A549 (cell line): ENCODE measurements around the gene KRTAP10-7. TPM values are rescaled to one million over a fixed set of nuclear protein-coding genes. Genes with fewer than 3 reads are reported as not detected.

Source experiments
- ATAC-seq, 2 experiments: fragments of 200-7000 bp in 1 of 2; fragments of >200 bp in 1 of 2; cut with Nextera tagmentation in 1 of 2; cut with Tn5 transposase in 1 of 2; 3 replicates each; pipeline versions ENCODE4 v1.8.0 to v1.9.1; 2018 to 2020; ENCODE audit warnings: mild to moderate bottlenecking in 1 of 2, moderate library complexity in 1 of 2
- CTCF ChIA-PET: fragments of 300-600 bp; sonication (Branson Sonifier 250); formaldehyde crosslinking; extraction: SDS; loops from one replicate; lab custom pipeline; 2021; ENCODE audit warnings: antibody characterized with exemption, inconsistent platforms; lab: Yijun Ruan, JAX
- POLR2A ChIA-PET: fragments of 350-600 bp; formaldehyde crosslinking; extraction: SDS; loops from one replicate; lab custom pipeline; 2021; ENCODE audit warnings: antibody characterized with exemption, inconsistent platforms; lab: Yijun Ruan, JAX
- DNase-seq, 2 experiments: peaks; one replicate each; pipeline versions ENCODE4 v3.0.0 to v3.0.0-alpha.2; 2011 to 2016; ENCODE audit warnings: low read depth in 1 of 2, low spot score in 1 of 2
- FAIRE-seq: peaks from 2 replicates; lab custom pipeline; 2011; peaks lifted over from hg19 to GRCh38; lab: Jason Lieb, UNC
- H3K27ac ChIP-seq, 2 experiments: fragments of >200 bp; sonication (Bioruptor Twin); formaldehyde crosslinking; 3 replicates each; pipeline ENCODE4 v1.5.1; 2016 to 2017
- H3K4me1 ChIP-seq: fragments of >200 bp; sonication (Bioruptor Twin); formaldehyde crosslinking; 3 replicates; pipeline ENCODE4 v1.6.1; 2016
- H3K4me2 ChIP-seq: fragments of >200 bp; sonication (Bioruptor Twin); formaldehyde crosslinking; 3 replicates; pipeline ENCODE4 v1.6.1; 2016
- H3K4me3 ChIP-seq: fragments of >200 bp; sonication (Bioruptor Twin); formaldehyde crosslinking; 3 replicates; pipeline ENCODE4 v1.5.1; 2016
- H3K9me3 ChIP-seq: fragments of >200 bp; sonication (Bioruptor Twin); formaldehyde crosslinking; 3 replicates; pipeline ENCODE4 v1.6.1; 2016
- CBX8 ChIP-seq: fragments of 200-600 bp; sonication (generic); IDR thresholded peaks from 2 replicates; pipeline ENCODE4 v1.6.1; 2016
- CEBPB ChIP-seq, 2 experiments: fragments of >200 bp in 1 of 2; sonication (Bioruptor Twin) in 1 of 2; formaldehyde crosslinking in 1 of 2; IDR thresholded peaks; 2 replicates each; pipeline ENCODE4 v1.6.1; 2012 to 2016
- CHD2 ChIP-seq: fragments of 150-350 bp; IDR thresholded peaks from 2 replicates; pipeline ENCODE4 v1.6.1; 2014; ENCODE audit warnings: low read length; ENCODE audit not compliant: partially characterized antibody
- EHF ChIP-seq: fragments of 250-450 bp; sonication (Bioruptor Pico); IDR thresholded peaks from 2 replicates; pipeline ENCODE4 v1.5.0; 2020; ENCODE audit warnings: mild to moderate bottlenecking
- FOSL2 ChIP-seq, 2 experiments: fragments of 450-650 bp in 1 of 2; fragments of >200 bp in 1 of 2; sonication (Bioruptor Twin) in 1 of 2; formaldehyde crosslinking; IDR thresholded peaks; 2 replicates each; pipeline versions ENCODE4 v1.5.0 to v1.6.1; 2016 to 2020; ENCODE audit warnings: mild to moderate bottlenecking in 1 of 2, moderate library complexity in 1 of 2
- FOXS1 ChIP-seq: fragments of 250-450 bp; sonication (Bioruptor Pico); IDR thresholded peaks from 2 replicates; pipeline ENCODE4 v1.5.0; 2020; ENCODE audit warnings: mild to moderate bottlenecking, moderate library complexity
- GATA3 ChIP-seq: IDR thresholded peaks from 2 replicates; pipeline ENCODE4 v1.6.1; 2012; ENCODE audit warnings: borderline replicate concordance
- HDAC2 ChIP-seq: fragments of 200-600 bp; sonication (generic); IDR thresholded peaks from 2 replicates; pipeline ENCODE4 v1.6.1; 2016
- HEYL ChIP-seq: fragments of 250-450 bp; sonication (Bioruptor Pico); IDR thresholded peaks from 2 replicates; pipeline ENCODE4 v1.8.0; 2021; ENCODE audit warnings: mild to moderate bottlenecking, moderate library complexity
- JUN ChIP-seq, 2 experiments: fragments of >200 bp; sonication (Bioruptor Twin); formaldehyde crosslinking; IDR thresholded peaks; 2 replicates in 1 of 2; 3 replicates in 1 of 2; pipeline ENCODE4 v1.6.1; 2016 to 2017
- JUNB ChIP-seq: fragments of >200 bp; sonication (Bioruptor Twin); formaldehyde crosslinking; IDR thresholded peaks from 2 replicates; pipeline ENCODE4 v1.6.1; 2016
- KDM5A ChIP-seq: fragments of 200-600 bp; sonication (generic); IDR thresholded peaks from 2 replicates; pipeline ENCODE4 v1.6.1; 2016; ENCODE audit warnings: antibody characterized with exemption, mild to moderate bottlenecking
- MAFK ChIP-seq: fragments of 450-650 bp; IDR thresholded peaks from 2 replicates; pipeline ENCODE4 v1.6.1; 2014; ENCODE audit not compliant: partially characterized antibody
- NPAS2 ChIP-seq: fragments of 250-450 bp; sonication (Bioruptor Pico); IDR thresholded peaks from 2 replicates; pipeline ENCODE4 v1.8.0; 2022; ENCODE audit warnings: mild to moderate bottlenecking, moderate library complexity, borderline replicate concordance
- NR3C1 ChIP-seq: fragments of >200 bp; sonication (Bioruptor Twin); formaldehyde crosslinking; IDR thresholded peaks from 3 replicates; pipeline ENCODE4 v1.6.1; 2017
- PHF8 ChIP-seq: fragments of 200-600 bp; sonication (generic); IDR thresholded peaks from 2 replicates; pipeline ENCODE4 v1.6.1; 2016; ENCODE audit warnings: low read depth, mild to moderate bottlenecking, antibody characterized with exemption, moderate library complexity, borderline replicate concordance
- RARB ChIP-seq: fragments of 250-450 bp; sonication (Bioruptor Pico); IDR thresholded peaks from 2 replicates; pipeline ENCODE4 v1.8.0; 2021; ENCODE audit warnings: mild to moderate bottlenecking, moderate library complexity
- RFX5 ChIP-seq: fragments of 450-650 bp; IDR thresholded peaks from 2 replicates; pipeline ENCODE4 v1.7.1; 2014; ENCODE audit warnings: antibody characterized with exemption, mild to moderate bottlenecking, moderate library complexity
- RNF2 ChIP-seq: fragments of 200-600 bp; sonication (generic); IDR thresholded peaks from 2 replicates; pipeline ENCODE4 v1.6.1; 2016; ENCODE audit warnings: low read depth, mild to moderate bottlenecking, antibody characterized with exemption, moderate library complexity, borderline replicate concordance
- SREBF2 ChIP-seq: fragments of 450-650 bp; IDR thresholded peaks from 2 replicates; pipeline ENCODE4 v1.6.1; 2014; ENCODE audit warnings: mild to moderate bottlenecking, moderate library complexity
- TFCP2L1 ChIP-seq: fragments of 250-450 bp; sonication (Bioruptor Pico); IDR thresholded peaks from 2 replicates; pipeline ENCODE4 v1.5.0; 2021; ENCODE audit warnings: mild to moderate bottlenecking
- ZFP36 ChIP-seq: fragments of 450-650 bp; IDR thresholded peaks from 2 replicates; pipeline ENCODE4 v1.6.1; 2014; ENCODE audit warnings: borderline replicate concordance; ENCODE audit not compliant: partially characterized antibody
- ZNF302 ChIP-seq: fragments of 250-450 bp; sonication (Bioruptor Pico); IDR thresholded peaks from 2 replicates; pipeline ENCODE4 v1.9.0; 2021; ENCODE audit warnings: inconsistent platforms, mild to moderate bottlenecking, moderate library complexity
- WGBS: methylation state at CpG from one replicate; pipeline ENCODE4 v1.1.6; 2017; ENCODE audit errors: missing lambda C conversion rate; 5-methylcytosine and 5-hydroxymethylcytosine counted together
- polyA plus RNA-seq, 4 experiments: library from polyadenylated mRNA; depleted of rRNA in 3 of 4; stranded (reverse); fragments of >200 nt; fragmentation: RNase III in 1 of 4; extraction: RNeasy Plus Mini Kit Qiagen cat#74134 plus additional on column Dnase treatment in 1 of 4; gene quantifications; 2 replicates in 3 of 4; 3 replicates in 1 of 4; pipeline ENCODE4 v1.2.3, GENCODE V29; 2011 to 2017
- TF ChIP-seq, protein P1 (sequence below): fragments of 200-600 bp; sonication (generic); IDR thresholded peaks from 2 replicates; pipeline ENCODE4 v1.6.1; 2016; ENCODE audit warnings: antibody characterized with exemption, mild to moderate bottlenecking, moderate library complexity
- TF ChIP-seq, protein P2 (sequence below): fragments of 250-450 bp; sonication (Bioruptor Pico); IDR thresholded peaks from 2 replicates; pipeline ENCODE4 v1.5.0; 2021; ENCODE audit warnings: mild to moderate bottlenecking, moderate library complexity, borderline replicate concordance
- TF ChIP-seq, protein P3 (sequence below): fragments of >200 bp; sonication (Bioruptor Twin); formaldehyde crosslinking; IDR thresholded peaks from 3 replicates; pipeline ENCODE4 v1.5.1; 2016
- TF ChIP-seq, protein P4 (sequence below): IDR thresholded peaks from 2 replicates; pipeline ENCODE4 v1.6.1; 2012
- TF ChIP-seq, protein P5 (sequence below): IDR thresholded peaks from 2 replicates; pipeline ENCODE4 v1.6.1; 2012; ENCODE audit warnings: low read depth, borderline replicate concordance
- TF ChIP-seq, protein P6 (sequence below): fragments of >200 bp; sonication (Bioruptor Twin); formaldehyde crosslinking; IDR thresholded peaks from 2 replicates; pipeline ENCODE4 v1.6.1; 2016

KRTAP10-7 gene
- polyA plus RNA-seq, 2 of the 4 experiments (the other 2 are of a cell fraction): not detected

DNA sequence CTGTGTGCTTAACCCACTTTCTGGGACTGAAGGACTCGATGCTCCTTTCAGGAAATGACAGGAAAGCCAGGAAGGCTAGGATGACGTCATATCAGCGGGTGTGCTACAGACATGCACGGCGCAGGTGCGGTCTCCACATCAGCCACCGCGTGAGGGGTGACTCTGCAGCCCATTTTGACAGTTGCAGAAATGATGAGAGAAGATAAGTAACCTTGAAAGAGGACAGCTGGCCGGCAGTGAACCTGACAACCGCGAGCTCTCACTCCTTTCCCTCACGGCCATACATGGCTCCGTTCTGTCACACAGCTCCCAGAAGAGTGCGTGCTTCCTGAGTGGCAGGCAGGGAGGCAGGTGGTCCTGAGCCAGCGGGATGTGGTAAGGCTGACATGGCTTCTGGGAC, 18.3 kb upstream of the KRTAP10-7 start (continued):
- TF ChIP-seq, protein P1, sequence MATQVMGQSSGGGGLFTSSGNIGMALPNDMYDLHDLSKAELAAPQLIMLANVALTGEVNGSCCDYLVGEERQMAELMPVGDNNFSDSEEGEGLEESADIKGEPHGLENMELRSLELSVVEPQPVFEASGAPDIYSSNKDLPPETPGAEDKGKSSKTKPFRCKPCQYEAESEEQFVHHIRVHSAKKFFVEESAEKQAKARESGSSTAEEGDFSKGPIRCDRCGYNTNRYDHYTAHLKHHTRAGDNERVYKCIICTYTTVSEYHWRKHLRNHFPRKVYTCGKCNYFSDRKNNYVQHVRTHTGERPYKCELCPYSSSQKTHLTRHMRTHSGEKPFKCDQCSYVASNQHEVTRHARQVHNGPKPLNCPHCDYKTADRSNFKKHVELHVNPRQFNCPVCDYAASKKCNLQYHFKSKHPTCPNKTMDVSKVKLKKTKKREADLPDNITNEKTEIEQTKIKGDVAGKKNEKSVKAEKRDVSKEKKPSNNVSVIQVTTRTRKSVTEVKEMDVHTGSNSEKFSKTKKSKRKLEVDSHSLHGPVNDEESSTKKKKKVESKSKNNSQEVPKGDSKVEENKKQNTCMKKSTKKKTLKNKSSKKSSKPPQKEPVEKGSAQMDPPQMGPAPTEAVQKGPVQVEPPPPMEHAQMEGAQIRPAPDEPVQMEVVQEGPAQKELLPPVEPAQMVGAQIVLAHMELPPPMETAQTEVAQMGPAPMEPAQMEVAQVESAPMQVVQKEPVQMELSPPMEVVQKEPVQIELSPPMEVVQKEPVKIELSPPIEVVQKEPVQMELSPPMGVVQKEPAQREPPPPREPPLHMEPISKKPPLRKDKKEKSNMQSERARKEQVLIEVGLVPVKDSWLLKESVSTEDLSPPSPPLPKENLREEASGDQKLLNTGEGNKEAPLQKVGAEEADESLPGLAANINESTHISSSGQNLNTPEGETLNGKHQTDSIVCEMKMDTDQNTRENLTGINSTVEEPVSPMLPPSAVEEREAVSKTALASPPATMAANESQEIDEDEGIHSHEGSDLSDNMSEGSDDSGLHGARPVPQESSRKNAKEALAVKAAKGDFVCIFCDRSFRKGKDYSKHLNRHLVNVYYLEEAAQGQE: no peak
- no peak for TF ChIP-seq PHF8
- no peak for TF ChIP-seq JUNB

DNA sequence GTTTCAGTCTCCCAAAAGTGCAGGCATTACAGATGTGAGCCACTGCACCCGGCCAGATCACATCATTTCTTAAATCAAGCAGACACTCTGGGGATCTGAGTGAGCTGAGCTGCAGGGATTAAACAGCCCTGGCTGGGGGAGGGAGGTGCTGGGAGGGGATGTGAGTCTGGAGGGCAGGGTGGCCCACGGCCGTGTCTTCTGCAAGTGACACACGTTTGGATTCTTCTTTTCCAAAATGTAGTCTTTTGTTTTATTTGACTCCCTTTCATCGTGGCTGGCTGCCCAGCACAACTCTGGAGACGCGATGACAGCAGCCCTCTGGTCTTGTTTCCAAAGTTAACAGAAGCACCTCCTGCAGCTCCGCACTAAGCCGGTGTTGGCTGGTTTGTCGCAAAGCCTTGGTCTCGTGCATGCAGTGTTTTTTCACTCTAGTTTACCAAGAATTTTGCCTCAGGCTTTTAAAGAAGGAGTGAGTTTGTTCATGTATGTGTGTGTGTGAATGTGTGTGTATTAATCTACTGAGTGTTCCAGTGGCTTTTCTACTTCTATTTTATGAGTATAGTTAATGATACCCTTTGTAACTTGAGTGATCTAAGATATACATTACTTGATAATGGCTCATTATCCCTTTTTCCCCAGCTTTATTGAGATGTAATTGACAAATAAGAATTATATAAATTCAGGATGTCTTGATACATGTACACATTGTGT, 17.2 kb upstream of the KRTAP10-7 start:
- DNase-seq: no peak
- no peak for ATAC-seq
- no peaks in the 10 kb centered on the region for H3K4me1 ChIP-seq
- ChIA-PET POLR2A (no interaction called here), CTCF (interaction anchor here (1.0 kb wide), 1 partner anchor 159 kb away, joined by 4 read pairs; no protein-coding TSS in a partner anchor)
- TF ChIP-seq, protein P2, sequence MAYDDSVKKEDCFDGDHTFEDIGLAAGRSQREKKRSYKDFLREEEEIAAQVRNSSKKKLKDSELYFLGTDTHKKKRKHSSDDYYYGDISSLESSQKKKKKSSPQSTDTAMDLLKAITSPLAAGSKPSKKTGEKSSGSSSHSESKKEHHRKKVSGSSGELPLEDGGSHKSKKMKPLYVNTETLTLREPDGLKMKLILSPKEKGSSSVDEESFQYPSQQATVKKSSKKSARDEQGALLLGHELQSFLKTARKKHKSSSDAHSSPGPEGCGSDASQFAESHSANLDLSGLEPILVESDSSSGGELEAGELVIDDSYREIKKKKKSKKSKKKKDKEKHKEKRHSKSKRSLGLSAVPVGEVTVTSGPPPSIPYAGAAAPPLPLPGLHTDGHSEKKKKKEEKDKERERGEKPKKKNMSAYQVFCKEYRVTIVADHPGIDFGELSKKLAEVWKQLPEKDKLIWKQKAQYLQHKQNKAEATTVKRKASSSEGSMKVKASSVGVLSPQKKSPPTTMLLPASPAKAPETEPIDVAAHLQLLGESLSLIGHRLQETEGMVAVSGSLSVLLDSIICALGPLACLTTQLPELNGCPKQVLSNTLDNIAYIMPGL (CRISPR knock-in tag): no peak
- TF ChIP-seq CHD2 (no peak), CBX8 (no peak), FOSL2 (IDR thresholded peaks at IDR 0.05) (no peak), FOSL2 (CRISPR knock-in tag; IDR thresholded peaks at IDR 0.05) (no peak), EHF (CRISPR knock-in tag) (no peak), NR3C1 (no peak), CEBPB (IDR thresholded peaks at IDR 0.05) (no peak)
- TF ChIP-seq, protein P3, sequence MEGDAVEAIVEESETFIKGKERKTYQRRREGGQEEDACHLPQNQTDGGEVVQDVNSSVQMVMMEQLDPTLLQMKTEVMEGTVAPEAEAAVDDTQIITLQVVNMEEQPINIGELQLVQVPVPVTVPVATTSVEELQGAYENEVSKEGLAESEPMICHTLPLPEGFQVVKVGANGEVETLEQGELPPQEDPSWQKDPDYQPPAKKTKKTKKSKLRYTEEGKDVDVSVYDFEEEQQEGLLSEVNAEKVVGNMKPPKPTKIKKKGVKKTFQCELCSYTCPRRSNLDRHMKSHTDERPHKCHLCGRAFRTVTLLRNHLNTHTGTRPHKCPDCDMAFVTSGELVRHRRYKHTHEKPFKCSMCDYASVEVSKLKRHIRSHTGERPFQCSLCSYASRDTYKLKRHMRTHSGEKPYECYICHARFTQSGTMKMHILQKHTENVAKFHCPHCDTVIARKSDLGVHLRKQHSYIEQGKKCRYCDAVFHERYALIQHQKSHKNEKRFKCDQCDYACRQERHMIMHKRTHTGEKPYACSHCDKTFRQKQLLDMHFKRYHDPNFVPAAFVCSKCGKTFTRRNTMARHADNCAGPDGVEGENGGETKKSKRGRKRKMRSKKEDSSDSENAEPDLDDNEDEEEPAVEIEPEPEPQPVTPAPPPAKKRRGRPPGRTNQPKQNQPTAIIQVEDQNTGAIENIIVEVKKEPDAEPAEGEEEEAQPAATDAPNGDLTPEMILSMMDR: no peak
- TF ChIP-seq, protein P4, sequence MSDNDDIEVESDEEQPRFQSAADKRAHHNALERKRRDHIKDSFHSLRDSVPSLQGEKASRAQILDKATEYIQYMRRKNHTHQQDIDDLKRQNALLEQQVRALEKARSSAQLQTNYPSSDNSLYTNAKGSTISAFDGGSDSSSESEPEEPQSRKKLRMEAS: no peak
- TF ChIP-seq, all 56 proteins: peak for 0
- Histone ChIP-seq H3K9me3 (peaks cover 12% of the 10 kb centered on the region; the same call in 2 of the 3 replicates), H3K4me2 (no peak overlapping the region), H3K27ac (no peak overlapping the region), H3K4me3 (no peak overlapping the region)
- no peak for FAIRE-seq
- 7% methylated on average over 11 of the region's 11 CpGs for WGBS

DNA sequence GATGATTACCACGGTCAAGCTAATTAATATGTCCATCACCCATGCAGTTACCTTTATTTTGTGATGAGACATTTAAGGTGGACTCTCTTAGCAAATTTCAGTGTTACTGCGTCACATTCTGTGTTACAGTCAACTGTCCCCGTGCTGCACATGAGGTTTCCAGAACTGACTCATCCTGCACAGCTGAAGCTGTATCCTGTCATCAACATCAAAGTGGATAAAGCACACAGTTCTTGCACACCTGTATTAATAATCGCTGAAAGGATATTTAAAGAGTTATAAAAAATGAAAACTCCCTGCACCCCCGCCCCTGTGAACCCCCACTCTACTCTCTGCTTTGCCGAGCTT, 16.6 kb upstream of the KRTAP10-7 start:
- POLR2A ChIA-PET: no interaction called here
- Histone ChIP-seq H3K4me1 (no peaks in the 10 kb centered on the region), H3K4me2 (no peak overlapping the region), H3K9me3 (peaks cover 12% of the 10 kb centered on the region; the same call in 2 of the 3 replicates), H3K27ac (no peak overlapping the region), H3K4me3 (no peak overlapping the region)
- DNase-seq (no peak), FAIRE-seq (no peak), ATAC-seq (peak in 1 of 2 experiments; percentile 54; a peak in 1 of 6 replicates)
- WGBS: 15% methylated on average over 6 of the region's 6 CpGs
- CTCF ChIA-PET: interaction anchor here (1.0 kb wide), 2 partner anchors 11 to 159 kb away, joined by 3 to 4 read pairs; no protein-coding TSS in a partner anchor
- TF ChIP-seq ZNF302 (CRISPR knock-in tag) (no peak), HEYL (no peak), FOSL2 (IDR thresholded peaks at IDR 0.05) (no peak), FOSL2 (CRISPR knock-in tag; IDR thresholded peaks at IDR 0.05) (no peak), NPAS2 (CRISPR knock-in tag) (no peak), SREBF2 (no peak), JUN (IDR thresholded peaks at IDR 0.05) (no peak), RARB (CRISPR knock-in tag) (no peak), RFX5 (no peak), ZFP36 (no peak), MAFK (no peak), GATA3 (no peak), KDM5A (no peak), HDAC2 (no peak), RNF2 (no peak), FOXS1 (no peak), TFCP2L1 (CRISPR knock-in tag) (no peak)
- TF ChIP-seq, protein P5, sequence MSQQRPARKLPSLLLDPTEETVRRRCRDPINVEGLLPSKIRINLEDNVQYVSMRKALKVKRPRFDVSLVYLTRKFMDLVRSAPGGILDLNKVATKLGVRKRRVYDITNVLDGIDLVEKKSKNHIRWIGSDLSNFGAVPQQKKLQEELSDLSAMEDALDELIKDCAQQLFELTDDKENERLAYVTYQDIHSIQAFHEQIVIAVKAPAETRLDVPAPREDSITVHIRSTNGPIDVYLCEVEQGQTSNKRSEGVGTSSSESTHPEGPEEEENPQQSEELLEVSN: no peak
- TF ChIP-seq, protein P6, sequence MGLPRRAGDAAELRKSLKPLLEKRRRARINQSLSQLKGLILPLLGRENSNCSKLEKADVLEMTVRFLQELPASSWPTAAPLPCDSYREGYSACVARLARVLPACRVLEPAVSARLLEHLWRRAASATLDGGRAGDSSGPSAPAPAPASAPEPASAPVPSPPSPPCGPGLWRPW: no peak
